RWPE2 (cell line): Measurements from ENCODE around the gene TFDP2.

Source experiments
- ATAC-seq: fragments of 200-7000 bp; cut with Tn5 transposase; 3 replicates; pipeline ENCODE4 v1.9.1; 2021; ENCODE audit warnings: low read depth
- DNase-seq: peaks from one replicate; pipeline ENCODE4 v3.0.0-alpha.2; 2020; ENCODE audit warnings: low spot score
- H3K27ac ChIP-seq: fragments of 450-650 bp; 2 replicates; pipeline ENCODE4 v1.5.1; 2017; ENCODE audit warnings: mild to moderate bottlenecking; ENCODE audit not compliant: poor library complexity, severe bottlenecking
- H3K27me3 ChIP-seq: fragments of 250-450 bp; sonication (Bioruptor Pico); 2 replicates; pipeline ENCODE4 v1.5.1; 2021; ENCODE audit warnings: mild to moderate bottlenecking, moderate library complexity; ENCODE audit not compliant: insufficient read depth, poor library complexity, severe bottlenecking
- H3K36me3 ChIP-seq: fragments of 250-450 bp; sonication (Bioruptor Pico); 2 replicates; pipeline ENCODE4 v1.5.1; 2020; ENCODE audit warnings: low read depth, mild to moderate bottlenecking, moderate library complexity
- H3K4me1 ChIP-seq: fragments of 250-450 bp; sonication (Bioruptor Pico); 2 replicates; pipeline ENCODE4 v1.5.1; 2021; ENCODE audit warnings: mild to moderate bottlenecking, moderate library complexity; ENCODE audit not compliant: insufficient read depth, poor library complexity, severe bottlenecking
- H3K4me3 ChIP-seq: fragments of 250-450 bp; sonication (Bioruptor Pico); 2 replicates; pipeline ENCODE4 v1.5.1; 2021; ENCODE audit warnings: mild to moderate bottlenecking, moderate library complexity; ENCODE audit not compliant: severe bottlenecking
- H3K9me3 ChIP-seq: fragments of 250-450 bp; sonication (Bioruptor Pico); 2 replicates; pipeline ENCODE4 v1.5.1; 2021; ENCODE audit warnings: mild to moderate bottlenecking, moderate library complexity; ENCODE audit not compliant: severe bottlenecking
- TF ChIP-seq, protein P1 (sequence below): fragments of 450-650 bp; IDR thresholded peaks from one replicate; pipeline ENCODE4 v1.5.1; 2017; ENCODE audit warnings: mild to moderate bottlenecking, moderate library complexity; ENCODE audit not compliant: poor library complexity, severe bottlenecking

The TFDP2 gene

GRCh38 chr3:142046320-142047020 is 102.9 kb downstream of the TFDP2 start:
- no peaks in the 10 kb centered on the region for H3K9me3 ChIP-seq
- no peak overlapping the region for H3K4me3 ChIP-seq
- H3K36me3 ChIP-seq: no peaks in the 10 kb centered on the region
- TF ChIP-seq, protein P1, sequence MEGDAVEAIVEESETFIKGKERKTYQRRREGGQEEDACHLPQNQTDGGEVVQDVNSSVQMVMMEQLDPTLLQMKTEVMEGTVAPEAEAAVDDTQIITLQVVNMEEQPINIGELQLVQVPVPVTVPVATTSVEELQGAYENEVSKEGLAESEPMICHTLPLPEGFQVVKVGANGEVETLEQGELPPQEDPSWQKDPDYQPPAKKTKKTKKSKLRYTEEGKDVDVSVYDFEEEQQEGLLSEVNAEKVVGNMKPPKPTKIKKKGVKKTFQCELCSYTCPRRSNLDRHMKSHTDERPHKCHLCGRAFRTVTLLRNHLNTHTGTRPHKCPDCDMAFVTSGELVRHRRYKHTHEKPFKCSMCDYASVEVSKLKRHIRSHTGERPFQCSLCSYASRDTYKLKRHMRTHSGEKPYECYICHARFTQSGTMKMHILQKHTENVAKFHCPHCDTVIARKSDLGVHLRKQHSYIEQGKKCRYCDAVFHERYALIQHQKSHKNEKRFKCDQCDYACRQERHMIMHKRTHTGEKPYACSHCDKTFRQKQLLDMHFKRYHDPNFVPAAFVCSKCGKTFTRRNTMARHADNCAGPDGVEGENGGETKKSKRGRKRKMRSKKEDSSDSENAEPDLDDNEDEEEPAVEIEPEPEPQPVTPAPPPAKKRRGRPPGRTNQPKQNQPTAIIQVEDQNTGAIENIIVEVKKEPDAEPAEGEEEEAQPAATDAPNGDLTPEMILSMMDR: no peak
- H3K4me1 ChIP-seq: no peaks in the 10 kb centered on the region
- no peak overlapping the region for H3K27ac ChIP-seq
- no peak for DNase-seq
- no peaks in the 10 kb centered on the region for H3K27me3 ChIP-seq
- ATAC-seq: no peak

DNA sequence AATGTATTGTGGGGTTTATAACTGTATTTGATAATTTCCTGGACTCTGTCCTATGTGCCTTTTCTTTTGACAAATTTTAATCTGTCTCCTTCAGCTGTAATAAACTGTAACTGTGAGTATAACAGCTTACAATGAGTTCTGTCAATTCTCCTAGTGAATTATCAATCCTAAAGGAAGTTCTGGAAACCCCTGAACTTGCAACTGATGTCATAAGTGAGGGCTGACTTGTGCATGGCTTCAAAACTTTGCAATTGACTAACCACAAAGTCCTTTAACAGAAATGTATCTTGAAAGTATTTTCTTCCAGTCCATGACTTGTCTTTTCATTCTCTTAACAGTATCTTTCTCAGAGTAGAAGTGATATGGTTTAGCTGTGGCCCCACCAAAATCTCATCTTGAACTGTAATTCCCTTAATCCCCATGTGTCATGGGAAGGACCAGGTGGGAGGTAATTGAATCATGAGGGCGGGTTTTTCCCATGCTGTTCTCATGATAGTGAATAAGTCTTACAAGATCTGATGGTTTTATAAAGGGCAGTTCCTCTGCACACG is 108.3 kb downstream of the TFDP2 start:
- ATAC-seq (no peak), DNase-seq (no peak)
- no peaks in the 10 kb centered on the region for H3K36me3 ChIP-seq
- H3K27me3 ChIP-seq: no peaks in the 10 kb centered on the region
- no peaks in the 10 kb centered on the region for H3K9me3 ChIP-seq
- H3K27ac ChIP-seq: no peak overlapping the region
- TF ChIP-seq, protein P1: no peak
- H3K4me1 ChIP-seq: no peaks in the 10 kb centered on the region
- no peak overlapping the region for H3K4me3 ChIP-seq

- Histone ChIP-seq H3K4me3 (no peak overlapping the region), H3K36me3 (no peaks in the 10 kb centered on the region), H3K4me1 (no peaks in the 10 kb centered on the region), H3K27ac (no peak overlapping the region), H3K27me3 (no peaks in the 10 kb centered on the region), H3K9me3 (no peaks in the 10 kb centered on the region)
- no peak for DNase-seq
- no peak for ATAC-seq
- TF ChIP-seq, protein P1: no peak
These were observed 113.9 kb downstream of the TFDP2 start for GRCh38 chr3:142035308-142035922.

- no peak overlapping the region for H3K27ac ChIP-seq
- peaks cover 10% of the 10 kb centered on the region for H3K4me1 ChIP-seq
- H3K4me3 ChIP-seq: no peak overlapping the region
- H3K27me3 ChIP-seq: no peaks in the 10 kb centered on the region
- TF ChIP-seq, protein P1: no peak
- DNase-seq (no peak), ATAC-seq (no peak)
- H3K9me3 ChIP-seq: no peaks in the 10 kb centered on the region
- H3K36me3 ChIP-seq: no peaks in the 10 kb centered on the region
These were observed 116.1 kb downstream of the TFDP2 start for GRCh38 chr3:142033292-142033691.

GRCh38 chr3:142031575-142031974 is 117.8 kb downstream of the TFDP2 start:
- H3K4me1 ChIP-seq: peaks cover 17% of the 10 kb centered on the region
- no peaks in the 10 kb centered on the region for H3K9me3 ChIP-seq
- no peaks in the 10 kb centered on the region for H3K27me3 ChIP-seq
- no peak overlapping the region for H3K4me3 ChIP-seq
- no peak overlapping the region for H3K27ac ChIP-seq
- DNase-seq (no peak), ATAC-seq (no peak)
- no peaks in the 10 kb centered on the region for H3K36me3 ChIP-seq
- TF ChIP-seq, protein P1: no peak
